GM19099 (cell line): Measurements from ENCODE around the gene ANKMY1.

Experiments used
- POLR2A ChIP-seq: IDR thresholded peaks from 3 replicates; pipeline ENCODE4 v1.6.1; 2011; ENCODE audit warnings: low read depth; ENCODE audit not compliant: insufficient read length; ENCODE audit errors: extremely low read depth

The ANKMY1 gene

DNA sequence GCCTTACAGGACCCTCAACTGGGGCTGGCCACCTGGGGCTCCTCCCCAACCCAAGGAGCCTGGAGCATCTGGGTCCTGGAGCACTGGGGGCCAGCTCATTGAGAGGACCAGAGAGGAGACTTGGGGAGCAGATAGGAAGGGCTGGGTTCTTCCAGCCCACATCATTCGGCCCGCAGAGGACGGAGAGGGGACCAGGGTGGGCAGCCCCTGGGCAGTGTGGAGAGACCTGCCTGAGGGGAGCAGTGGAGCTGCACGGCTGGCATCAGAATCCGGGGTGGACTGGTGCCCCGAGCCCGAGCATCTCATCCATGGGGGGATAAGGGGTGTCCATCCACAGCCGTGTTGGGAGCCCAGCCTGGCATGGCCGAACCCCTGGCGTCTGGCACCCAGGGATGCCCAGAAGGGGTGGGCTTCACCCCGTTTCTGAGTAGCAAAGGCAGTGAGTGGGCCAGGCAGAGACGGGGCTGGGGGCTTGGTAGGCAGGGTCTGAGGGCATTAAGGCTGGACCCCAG is 111.1 kb downstream of the ANKMY1 start:
- no peak for TF ChIP-seq POLR2A

DNA sequence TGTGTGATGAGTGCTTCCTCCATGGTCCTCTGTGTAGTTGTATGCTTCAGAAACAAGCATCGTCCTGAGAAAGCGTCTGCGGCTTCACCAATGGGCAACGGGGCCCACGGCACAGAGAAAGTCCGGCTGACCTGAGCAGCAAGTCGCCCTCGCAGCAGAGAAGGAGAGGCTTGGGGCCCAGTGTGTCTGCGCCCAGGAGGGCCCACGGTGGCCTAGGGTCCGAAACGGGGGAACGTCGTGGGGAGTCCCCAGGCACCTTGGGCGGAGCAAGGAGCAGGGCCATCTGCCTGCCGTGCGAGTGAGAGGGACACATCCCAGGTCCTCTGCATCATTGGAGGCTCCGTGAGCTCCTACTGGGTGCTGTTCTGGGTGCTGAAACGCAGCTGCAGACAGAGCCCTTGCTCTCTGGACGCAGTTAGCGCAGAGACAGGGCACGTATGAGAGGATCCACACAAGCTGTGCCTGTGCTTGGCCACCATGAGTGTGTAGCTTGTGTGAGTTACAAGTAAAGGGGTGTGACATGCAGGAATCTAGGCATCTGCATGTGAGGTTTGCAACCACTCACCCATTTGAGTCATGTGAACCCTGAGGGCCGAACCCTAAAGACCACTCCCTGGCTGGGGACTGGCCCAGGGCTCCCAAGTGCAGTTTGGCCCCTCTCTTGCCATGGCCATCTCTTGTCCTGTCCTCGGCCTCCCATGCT is 111.7 kb downstream of the ANKMY1 start:
- TF ChIP-seq POLR2A: no peak

DNA sequence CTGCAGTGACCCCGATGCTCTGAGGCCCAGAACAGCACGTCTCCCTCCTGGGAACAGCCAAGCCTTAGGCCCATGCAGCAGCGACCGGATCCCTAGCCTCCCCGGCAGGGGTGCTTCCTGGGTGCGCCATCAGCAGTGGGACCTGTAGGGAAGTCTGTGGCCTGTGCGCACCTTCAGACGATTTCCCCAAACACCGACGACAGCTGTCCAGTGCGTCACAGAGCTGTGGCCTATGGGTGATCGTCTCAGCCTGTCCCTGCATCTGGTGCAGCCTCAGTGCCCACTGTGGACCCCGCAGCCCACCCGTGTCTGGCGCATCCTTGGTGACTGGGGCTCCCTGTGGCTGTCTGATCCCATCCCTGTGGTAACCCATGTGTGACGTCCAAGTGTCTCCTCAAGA is 113.3 kb downstream of the ANKMY1 start:
- TF ChIP-seq POLR2A: no peak

DNA sequence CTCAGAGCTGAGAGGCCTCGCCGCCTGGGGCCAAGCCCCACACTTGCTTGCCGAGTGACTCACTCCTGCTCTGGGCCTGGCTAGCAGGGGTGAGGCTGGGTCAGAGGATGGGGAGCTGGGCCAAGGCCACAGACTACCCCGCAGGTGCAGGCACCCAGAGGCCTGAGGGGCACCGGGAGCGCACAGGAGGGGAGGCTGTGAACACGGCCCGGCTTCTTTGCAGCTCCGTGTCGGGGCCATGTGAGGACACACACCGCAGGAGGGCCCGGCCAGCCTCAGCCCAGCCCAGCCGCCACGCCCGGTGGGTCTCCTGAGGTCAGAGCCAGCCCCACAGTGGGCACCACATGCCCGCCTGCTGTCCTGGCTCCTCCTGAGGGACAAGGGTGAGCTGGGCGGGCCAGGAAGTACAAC is 113.9 kb downstream of the ANKMY1 start:
- TF ChIP-seq POLR2A: no peak

DNA sequence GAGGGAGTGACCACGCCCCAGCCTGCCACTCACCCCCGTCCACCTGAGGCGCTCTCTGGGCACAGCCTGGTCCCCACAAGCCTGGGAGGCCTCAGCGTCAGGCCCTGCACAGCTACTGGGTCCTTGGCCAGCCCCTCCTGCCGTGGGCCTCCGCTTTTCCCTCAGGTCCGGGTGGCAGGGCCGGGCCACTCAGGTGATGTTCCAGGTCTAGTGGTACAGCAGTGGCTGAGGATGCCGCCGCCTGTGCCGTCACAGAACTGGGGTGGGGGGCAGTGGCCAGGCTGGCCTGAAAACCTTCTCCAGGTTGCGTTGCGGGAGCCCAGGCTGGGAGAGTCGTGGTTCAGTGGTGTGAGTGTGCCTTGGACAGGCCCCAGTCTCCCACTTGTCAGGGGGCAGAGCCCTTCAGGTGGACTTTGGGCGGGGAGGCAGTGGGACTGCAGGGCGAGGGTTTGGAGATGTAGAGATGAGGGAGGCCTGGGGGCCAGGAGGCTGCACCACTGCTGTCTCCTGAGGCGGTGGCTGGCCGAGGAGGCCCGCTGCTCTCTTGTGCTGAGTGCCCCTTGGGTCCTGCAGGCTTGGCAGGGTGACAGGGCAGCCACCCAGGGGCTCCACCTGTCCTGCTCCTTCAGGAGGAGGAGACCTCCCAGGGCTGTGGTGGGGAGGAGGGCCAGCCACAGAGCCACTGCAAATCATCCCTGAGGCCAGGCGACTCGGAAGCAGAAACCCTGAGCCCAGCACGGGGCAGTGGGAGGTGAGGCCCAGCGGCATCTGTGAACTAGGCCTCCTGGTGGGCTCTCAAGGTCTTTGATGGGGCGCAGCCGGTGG is 114.7 kb downstream of the ANKMY1 start:
- no peak for TF ChIP-seq POLR2A

DNA sequence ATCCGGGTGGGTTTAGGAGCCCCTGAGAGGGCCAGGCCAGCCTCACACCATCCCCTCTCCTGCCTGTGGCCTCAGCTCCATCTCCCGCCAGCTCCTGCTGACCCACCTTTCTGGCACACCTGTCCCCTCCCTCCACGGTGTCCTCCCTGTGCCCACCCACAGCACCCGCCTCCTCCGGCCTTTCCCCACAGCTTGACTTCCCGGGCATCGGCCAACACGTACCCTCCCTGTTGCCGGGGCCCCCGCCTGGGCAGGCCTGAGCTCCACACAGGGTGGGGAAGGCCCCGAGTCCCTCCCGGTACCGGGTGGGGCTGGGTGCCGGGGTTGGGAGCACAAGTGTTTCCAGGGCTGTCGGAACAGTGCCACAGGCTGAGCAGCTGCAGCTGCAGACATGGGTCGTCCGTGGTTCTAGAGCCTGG is 115.8 kb downstream of the ANKMY1 start:
- no peak for TF ChIP-seq POLR2A

DNA sequence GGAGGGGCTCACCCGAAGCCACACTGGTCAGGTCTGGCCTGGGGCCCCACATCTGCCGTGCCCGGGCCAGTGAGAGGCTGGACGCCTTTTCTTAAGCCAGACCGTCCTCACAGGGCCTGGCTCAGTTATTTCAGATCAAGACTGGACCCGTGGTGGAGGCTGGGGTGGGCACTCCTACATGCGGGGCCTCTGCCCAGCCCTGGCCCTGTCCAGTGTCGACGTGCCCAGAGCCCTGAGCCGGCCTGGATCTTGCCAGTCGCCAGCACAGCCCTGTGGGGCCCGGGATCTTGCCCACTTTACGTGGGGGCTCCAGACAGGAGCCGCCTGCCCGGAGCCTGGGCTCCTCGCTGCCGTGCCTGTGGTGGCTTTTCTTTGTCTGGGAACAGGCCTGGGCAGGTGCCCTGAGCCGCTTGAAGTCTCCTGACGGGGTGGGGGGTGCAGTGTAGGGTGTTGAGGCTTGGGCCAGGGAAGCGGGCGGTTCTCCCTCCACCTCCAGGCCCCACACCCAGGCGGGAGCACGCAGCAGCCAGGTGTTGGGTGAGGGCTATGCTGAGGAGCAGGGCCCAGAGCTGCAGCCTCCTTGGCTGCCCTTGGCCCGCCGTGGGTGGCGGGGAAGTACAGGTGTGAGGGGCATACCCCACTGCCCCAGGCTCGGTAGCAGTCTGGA is 116.3 kb downstream of the ANKMY1 start:
- TF ChIP-seq POLR2A: no peak

DNA sequence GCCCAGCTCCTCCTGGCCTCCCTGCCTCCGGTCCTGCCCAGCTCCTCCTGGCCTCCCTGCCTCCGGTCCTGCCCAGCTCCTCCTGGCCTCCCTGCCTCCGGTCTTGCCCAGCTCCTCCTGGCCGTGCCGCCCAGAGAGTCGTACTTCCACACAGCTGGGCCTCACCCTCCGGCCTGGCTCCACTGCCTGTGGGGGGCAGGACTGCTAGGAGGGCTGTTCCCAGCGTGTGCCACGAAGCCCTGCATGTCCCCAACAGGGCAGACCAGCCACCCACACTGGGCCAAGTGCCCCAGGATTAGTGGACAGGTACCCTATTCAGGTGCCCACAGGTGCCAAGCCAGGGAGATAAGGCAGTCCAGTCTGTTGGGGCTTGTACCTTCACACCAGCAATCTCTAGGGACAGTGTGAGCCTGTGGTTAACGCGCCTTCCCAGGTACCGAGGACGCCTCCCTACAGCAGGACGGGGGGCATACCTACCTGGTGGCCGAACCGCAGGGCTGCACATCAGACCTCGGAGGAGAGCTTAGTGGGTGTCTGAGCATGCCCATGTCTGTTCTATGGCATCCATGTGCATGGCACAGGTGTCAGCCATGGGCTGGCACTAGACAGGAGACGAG is 117.0 kb downstream of the ANKMY1 start:
- no peak for TF ChIP-seq POLR2A

DNA sequence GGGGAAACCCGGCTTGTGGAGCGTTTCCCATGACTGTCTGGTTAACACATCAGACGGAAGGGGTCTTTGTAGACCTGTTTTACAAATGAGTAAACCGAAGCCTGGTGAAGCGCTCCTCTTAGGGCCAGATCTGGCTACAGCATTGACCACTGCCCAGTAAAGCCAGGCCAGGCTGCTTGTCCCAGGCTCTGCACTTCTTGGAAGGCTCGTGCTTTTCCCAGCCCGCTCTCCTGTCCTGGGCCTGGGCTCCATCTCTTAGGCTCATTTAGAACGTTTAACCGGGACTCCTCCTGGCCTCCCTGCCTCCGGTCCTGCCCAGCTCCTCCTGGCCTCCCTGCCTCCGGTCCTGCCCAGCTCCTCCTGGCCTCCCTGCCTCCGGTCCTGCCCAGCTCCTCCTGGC is 117.5 kb downstream of the ANKMY1 start:
- TF ChIP-seq POLR2A: no peak

DNA sequence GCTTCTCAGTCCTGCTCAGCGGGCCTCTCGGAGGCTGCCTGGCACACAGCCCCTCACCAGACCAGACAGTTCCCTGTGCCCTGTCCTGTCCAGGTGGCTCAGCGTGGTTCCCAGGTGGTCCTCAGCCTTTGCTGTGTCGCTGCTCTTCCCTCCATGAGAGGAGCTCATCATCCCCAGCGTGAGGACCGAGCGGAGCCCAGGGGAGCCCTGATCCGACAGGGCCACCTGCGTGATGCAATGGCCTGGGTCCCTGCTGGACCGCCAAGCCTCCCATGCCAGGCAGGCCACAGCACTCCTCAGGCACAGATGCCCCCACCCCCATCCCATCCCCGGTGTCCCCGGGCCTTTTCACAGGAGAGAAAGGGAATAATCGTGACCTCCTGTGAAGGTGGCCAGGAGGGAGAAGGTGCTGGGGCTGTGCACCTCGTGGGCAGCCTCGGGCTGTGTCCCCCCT is 118.1 kb downstream of the ANKMY1 start:
- TF ChIP-seq POLR2A: no peak

DNA sequence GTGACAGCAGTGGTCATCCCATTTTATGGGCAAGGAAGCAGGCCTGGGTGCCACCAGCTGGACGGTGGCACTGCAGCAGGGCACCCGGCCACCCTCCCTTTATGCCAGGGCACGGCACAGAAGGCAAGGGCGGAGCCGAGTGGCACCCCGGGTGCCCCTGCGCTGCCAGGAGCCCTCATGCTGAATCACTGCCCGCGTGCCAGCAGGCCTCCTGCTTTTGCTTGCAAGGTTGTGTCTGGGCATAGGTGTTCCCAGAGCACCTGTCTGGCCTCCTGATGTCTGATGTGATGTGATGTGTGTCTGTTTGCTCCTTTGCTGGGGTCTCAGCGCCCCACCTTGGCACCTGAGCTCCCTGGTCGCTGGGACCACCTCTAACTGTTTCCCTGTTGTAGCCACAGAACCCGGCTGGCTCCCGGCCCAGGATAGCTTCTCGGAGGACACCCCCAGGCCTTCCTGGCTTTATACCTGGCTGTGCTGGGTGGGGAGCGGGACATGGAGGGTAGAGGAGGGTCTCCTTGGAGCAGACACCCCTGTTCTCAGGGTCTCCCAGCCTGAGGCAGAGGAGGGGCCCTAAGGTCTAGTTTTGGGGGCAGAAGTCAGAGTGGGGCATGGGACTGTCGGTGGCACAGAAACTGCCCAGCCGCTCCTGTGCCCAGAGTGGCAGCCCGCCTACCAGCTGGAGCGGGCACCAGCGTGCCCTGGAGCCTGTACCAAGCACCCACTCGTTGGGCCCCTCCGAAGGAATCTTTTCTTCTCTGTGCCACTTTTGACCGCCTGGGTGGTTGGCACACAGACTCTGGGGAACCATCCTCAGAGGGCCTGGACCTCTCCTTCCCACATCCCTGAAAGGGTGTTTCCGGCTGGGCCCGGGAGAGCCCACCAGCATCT is 118.7 kb downstream of the ANKMY1 start:
- TF ChIP-seq POLR2A: no peak

DNA sequence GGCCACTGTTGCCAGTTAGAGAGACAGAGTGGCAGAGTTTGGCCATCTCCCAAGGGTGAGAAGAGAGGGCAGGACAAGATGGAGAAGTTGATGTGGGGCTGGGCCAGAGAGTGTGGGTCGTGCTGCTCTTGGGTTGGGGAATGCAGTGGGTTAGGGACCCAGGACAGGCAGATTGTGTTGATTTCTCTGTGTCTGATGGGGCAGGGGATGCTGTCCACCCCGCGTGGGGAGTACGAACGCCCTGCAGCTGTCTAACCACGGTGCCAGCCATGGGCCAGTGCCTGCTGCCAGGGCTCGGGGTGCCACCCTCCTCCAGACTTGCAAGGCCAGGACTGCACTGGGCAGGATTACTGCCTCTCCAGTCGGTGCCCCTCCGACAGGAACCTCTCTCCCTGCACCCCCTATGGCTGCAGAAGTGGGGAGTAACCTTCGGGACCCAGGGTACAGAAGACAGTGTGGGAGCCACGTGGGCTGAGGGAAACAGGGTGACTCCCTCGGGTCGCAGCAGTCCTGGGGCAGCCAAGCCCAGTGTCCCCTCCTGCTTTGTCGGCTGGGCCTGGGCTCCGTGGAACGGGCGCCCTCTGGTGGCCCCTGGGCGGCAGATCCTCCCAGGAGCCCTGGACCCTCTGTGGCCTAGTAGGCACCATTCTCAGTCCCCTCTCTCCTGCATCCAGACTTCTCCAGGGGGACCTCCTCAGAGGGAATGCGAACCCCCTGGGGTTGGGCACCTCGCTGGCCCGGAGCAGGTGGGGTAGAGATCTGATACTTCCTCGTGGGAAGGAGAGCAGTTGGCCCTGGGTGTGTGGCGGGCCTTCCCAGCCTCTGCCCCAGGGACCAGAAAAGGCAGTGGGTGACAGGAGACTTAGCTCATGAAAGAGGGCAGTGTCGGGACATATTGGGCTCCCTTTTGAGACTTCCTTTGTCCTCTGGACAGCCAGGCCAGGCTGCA is 119.7 kb downstream of the ANKMY1 start:
- TF ChIP-seq POLR2A: no peak

DNA sequence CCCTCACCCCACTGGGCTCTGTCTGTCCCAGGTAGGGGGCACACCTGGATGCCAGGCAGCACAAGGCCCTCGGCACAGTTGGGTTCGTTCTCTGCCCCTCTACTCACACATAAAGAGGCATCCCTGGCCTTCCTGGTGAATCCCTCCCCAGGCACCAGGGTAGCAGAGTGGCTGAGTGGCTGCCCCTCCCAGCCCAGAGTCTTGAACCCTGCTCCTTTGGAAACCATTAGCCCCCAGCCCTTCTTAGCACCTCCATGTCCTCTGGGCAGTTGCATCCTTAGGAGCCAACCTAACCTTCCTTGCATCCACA is 120.3 kb downstream of the ANKMY1 start:
- no peak for TF ChIP-seq POLR2A

DNA sequence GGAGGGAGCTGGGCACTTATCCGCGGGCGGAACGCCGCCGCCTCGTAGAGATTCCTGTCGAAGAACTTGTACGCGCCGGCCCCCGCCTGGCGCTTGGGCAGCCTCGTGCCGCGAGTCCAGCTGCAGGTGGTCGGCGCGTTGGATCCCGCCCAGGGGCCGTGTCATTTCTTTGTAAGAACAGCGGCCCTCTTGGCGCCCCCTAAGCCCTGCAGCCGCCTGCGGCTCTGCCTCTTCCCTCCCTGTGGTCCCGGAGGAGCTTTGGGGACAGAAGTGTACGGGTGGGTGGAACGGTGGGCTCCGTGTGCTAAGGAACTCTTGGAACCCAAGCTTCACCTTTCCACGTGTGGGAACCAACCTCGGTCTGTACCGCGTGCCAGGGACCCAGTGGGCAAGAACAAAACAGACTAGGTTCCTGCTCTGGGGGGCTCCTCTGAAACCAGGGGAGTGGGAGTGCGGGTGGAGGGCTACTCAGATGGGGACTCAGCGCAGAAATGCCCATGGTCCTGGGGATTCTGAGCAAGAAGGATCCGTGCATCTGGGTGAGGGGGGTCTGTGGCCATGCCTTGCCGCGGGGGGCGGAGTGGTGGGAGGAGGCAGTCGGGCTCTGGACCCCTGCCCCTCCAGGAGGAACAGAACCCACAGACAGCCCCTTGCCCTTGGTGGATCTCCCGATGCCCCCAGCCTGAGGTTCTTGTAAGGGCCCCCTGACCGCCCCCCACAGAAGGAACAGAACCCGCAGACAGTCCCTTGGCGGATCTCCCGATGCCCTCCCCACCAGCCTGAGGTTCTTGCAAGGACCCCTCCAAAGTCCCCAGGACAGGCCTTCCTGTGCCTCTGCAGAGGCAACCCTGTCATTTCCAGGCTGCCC is 120.9 kb downstream of the ANKMY1 start:
- TF ChIP-seq POLR2A: no peak
